ENCODE measurements around the gene SYNE1.
A peak's percentile ranks its signal among the peaks of the same experiment; 100 is the strongest.

Gene SYNE1

GRCh38 chr6:152557502-152557901, 79.7 kb downstream of the SYNE1 start:
- H3K27me3 ChIP-seq (ENCODE audit: insufficient read depth, low read depth, severe bottlenecking): no peaks in the 10 kb centered on the region
- TF ChIP-seq, protein P1, sequence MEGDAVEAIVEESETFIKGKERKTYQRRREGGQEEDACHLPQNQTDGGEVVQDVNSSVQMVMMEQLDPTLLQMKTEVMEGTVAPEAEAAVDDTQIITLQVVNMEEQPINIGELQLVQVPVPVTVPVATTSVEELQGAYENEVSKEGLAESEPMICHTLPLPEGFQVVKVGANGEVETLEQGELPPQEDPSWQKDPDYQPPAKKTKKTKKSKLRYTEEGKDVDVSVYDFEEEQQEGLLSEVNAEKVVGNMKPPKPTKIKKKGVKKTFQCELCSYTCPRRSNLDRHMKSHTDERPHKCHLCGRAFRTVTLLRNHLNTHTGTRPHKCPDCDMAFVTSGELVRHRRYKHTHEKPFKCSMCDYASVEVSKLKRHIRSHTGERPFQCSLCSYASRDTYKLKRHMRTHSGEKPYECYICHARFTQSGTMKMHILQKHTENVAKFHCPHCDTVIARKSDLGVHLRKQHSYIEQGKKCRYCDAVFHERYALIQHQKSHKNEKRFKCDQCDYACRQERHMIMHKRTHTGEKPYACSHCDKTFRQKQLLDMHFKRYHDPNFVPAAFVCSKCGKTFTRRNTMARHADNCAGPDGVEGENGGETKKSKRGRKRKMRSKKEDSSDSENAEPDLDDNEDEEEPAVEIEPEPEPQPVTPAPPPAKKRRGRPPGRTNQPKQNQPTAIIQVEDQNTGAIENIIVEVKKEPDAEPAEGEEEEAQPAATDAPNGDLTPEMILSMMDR (IDR thresholded peaks at IDR 0.05; ENCODE audit: low read depth, low read length): no peak
- no peaks in the 10 kb centered on the region for H3K36me3 ChIP-seq
- peaks cover 3% of the 10 kb centered on the region for H3K9me3 ChIP-seq (ENCODE audit: severe bottlenecking)
- H3K4me3 ChIP-seq (ENCODE audit: low read depth, low read length): no peak overlapping the region
- H3K27ac ChIP-seq: no peak overlapping the region
- DNase-seq: no peak

DNA sequence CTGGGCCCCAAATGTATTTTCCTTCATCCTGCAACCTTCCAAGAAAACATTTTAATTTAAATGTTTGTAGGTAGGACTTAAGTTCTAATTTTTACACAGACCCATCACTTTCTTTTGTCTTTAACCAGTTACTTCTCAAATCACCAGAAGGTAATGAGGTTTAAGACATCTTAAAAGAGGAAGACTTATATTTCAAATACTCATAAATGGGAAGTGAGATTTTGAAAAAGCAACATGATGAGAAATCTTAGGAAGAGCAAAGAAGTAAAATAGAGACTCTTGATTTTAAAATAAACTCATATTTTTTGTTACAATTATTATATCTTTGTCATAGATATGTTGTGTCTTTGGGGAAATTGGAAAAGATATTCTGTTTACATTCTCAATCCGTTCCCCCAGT, 82.3 kb downstream of the SYNE1 start:
- H3K27me3 ChIP-seq (ENCODE audit: insufficient read depth, low read depth, severe bottlenecking): no peaks in the 10 kb centered on the region
- no peaks in the 10 kb centered on the region for H3K36me3 ChIP-seq
- no peak overlapping the region for H3K4me3 ChIP-seq (ENCODE audit: low read depth, low read length)
- TF ChIP-seq, protein P1 (IDR thresholded peaks at IDR 0.05; ENCODE audit: low read depth, low read length): no peak
- H3K27ac ChIP-seq: no peak overlapping the region
- no peak for DNase-seq
- peaks cover 3% of the 10 kb centered on the region for H3K9me3 ChIP-seq (ENCODE audit: severe bottlenecking)

DNA sequence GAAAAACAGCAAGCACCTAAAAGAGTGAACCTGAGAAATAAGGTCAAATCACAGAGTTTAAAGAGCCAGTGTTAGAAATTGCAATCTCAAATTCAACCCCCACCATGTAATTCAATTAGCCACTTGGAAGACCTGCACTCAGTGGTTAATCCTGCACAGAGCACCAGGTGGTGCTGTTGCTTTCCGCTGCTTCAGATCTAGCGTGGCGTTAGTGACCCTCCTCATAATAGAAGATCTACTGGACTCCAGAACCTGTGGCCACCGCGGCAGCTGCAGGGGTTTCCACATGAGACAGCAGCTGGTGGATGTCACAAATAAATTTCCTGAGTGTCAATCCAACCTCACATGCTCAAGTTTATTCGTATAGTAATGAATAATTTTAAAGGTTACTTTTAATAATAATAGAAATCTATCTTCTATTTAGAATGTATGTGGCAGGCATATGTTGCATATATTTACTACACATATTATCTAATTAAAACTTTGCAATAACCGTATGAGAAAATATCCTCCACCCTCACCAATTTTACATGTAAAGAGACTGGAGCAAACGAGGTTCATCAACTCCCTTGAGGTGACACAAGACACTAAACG, 84.4 kb downstream of the SYNE1 start:
- TF ChIP-seq, protein P1 (IDR thresholded peaks at IDR 0.05; ENCODE audit: low read depth, low read length): peak; percentile 88
- DNase-seq: peak; percentile 75
- no peaks in the 10 kb centered on the region for H3K27me3 ChIP-seq (ENCODE audit: insufficient read depth, low read depth, severe bottlenecking)

GRCh38 chr6:152543519-152543918, 93.6 kb downstream of the SYNE1 start:
- no peak for DNase-seq
- no peaks in the 10 kb centered on the region for H3K27me3 ChIP-seq (ENCODE audit: insufficient read depth, low read depth, severe bottlenecking)
- TF ChIP-seq, protein P1 (IDR thresholded peaks at IDR 0.05; ENCODE audit: low read depth, low read length): no peak
- no peak overlapping the region for H3K27ac ChIP-seq
- no peak overlapping the region for H3K4me3 ChIP-seq (ENCODE audit: low read depth, low read length)
- no peaks in the 10 kb centered on the region for H3K36me3 ChIP-seq
- H3K9me3 ChIP-seq (ENCODE audit: severe bottlenecking): no peaks in the 10 kb centered on the region

More for the DNA sequence above, 84.4 kb downstream of the SYNE1 start:
- H3K36me3 ChIP-seq: no peaks in the 10 kb centered on the region
- H3K27ac ChIP-seq: no peak overlapping the region
- H3K4me3 ChIP-seq (ENCODE audit: low read depth, low read length): no peak overlapping the region
- H3K9me3 ChIP-seq (ENCODE audit: severe bottlenecking): peaks cover 3% of the 10 kb centered on the region

- Histone ChIP-seq H3K4me3 (ENCODE audit: low read depth, low read length) (no peak overlapping the region), H3K9me3 (ENCODE audit: severe bottlenecking) (no peaks in the 10 kb centered on the region), H3K36me3 (no peaks in the 10 kb centered on the region), H3K27ac (no peak overlapping the region), H3K27me3 (ENCODE audit: insufficient read depth, low read depth, severe bottlenecking) (no peaks in the 10 kb centered on the region)
- DNase-seq: no peak
- TF ChIP-seq, protein P1 (IDR thresholded peaks at IDR 0.05; ENCODE audit: low read depth, low read length): no peak
Observed at GRCh38 chr6:152540381-152540780, 96.8 kb downstream of the SYNE1 start.

DNA sequence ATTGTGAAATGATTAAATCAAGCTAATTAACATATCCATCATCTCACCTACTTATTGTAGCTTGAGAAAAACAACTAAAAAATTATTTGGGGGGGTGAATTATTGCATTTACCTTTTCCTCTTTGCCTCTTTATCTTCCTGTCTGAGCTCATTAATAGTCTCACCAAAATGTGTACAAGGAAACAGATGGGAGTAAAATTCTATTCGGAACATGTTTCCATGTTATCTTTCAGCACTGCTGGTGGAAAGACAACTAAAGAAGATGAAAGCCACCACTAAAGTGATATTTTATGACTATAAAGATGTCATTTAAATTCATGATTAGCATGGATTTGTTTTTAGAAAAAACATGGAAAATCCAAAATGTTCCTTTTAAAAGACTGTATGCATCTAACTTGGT, 102.6 kb downstream of the SYNE1 start:
- no peak overlapping the region for H3K27ac ChIP-seq
- no peaks in the 10 kb centered on the region for H3K9me3 ChIP-seq (ENCODE audit: severe bottlenecking)
- TF ChIP-seq, protein P1 (IDR thresholded peaks at IDR 0.05; ENCODE audit: low read depth, low read length): no peak
- H3K36me3 ChIP-seq: no peaks in the 10 kb centered on the region
- H3K27me3 ChIP-seq (ENCODE audit: insufficient read depth, low read depth, severe bottlenecking): no peaks in the 10 kb centered on the region
- no peak overlapping the region for H3K4me3 ChIP-seq (ENCODE audit: low read depth, low read length)
- DNase-seq: no peak

Measured in WERI-Rb-1 (cell line).